ENCODE data around the gene TRHDE. TPM values are rescaled to one million over a fixed set of nuclear protein-coding genes. Genes with fewer than 3 reads are reported as not detected.

Gene TRHDE
- total and polyA plus RNA-seq, 2 donors (not counting 1 experiment from before 2014, with no cell fraction given), result 7.3 to 8.8 TPM

- peak; percentile 76 to 82 for DNase-seq (ENCODE audit: low read depth in 2 of 2)
Observed at GRCh38 chr12:72281126-72281525, 9.0 kb downstream of the TRHDE start.

DNA sequence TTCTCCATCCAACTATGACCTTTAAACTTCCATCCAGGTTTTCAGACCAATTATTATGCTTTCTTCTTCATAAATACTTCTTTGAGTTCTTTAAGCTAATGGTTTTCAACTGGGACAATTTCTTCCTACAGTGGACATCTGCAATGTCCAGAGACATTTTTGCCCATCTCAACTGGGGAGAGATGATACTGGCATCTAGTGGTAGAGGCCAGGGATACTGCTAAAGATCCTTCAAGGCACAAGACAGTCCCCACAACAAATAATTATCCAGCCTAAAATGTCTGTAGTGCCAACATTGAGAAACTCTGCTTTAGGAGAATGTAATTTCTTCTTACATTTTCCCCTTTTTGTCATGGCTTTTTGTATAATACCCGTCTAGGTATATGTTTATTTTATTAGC, 10.6 kb downstream of the TRHDE start:
- TF ChIP-seq EZH2 (IDR thresholded peaks at IDR 0.05; ENCODE audit: low read length, missing control alignments) (no peak), CTCF (conservative IDR thresholded peaks at IDR 0.05 in 1 of 2, IDR thresholded peaks at IDR 0.05 in 1 of 2; ENCODE audit: low read depth in 1 of 2, low read length in 2 of 2) (peak; percentile 57 to 84)
- Histone ChIP-seq H3K9me3 (ENCODE audit: control insufficient read depth, insufficient read depth, low read depth, low read length) (no peaks in the 10 kb centered on the region), H3K9ac (ENCODE audit: insufficient read depth, low read length) (no peak overlapping the region), H3K36me3 (ENCODE audit: control insufficient read depth, insufficient read depth, low read length) (no peaks in the 10 kb centered on the region), H3K27ac (ENCODE audit: insufficient read depth, low read length) (no peak overlapping the region), H3K4me2 (ENCODE audit: extremely low read depth, insufficient read depth, low read length) (no peak overlapping the region), H3K79me2 (ENCODE audit: control insufficient read depth, insufficient read depth, low read length) (peaks cover 17% of the 10 kb centered on the region), H3K4me3 (replicated peaks in 1 of 4; ENCODE audit: control extremely low read depth in 1 of 4, insufficient read depth in 1 of 4, low read depth in 3 of 4, low read length in 4 of 4) (no peak overlapping the region), H2AFZ (ENCODE audit: low read length) (no peak overlapping the region), H3K27me3 (ENCODE audit: control insufficient read depth, insufficient read depth, low read length) (no peaks in the 10 kb centered on the region), H4K20me1 (ENCODE audit: control insufficient read depth, extremely low read depth, insufficient read depth, low read length) (no peaks in the 10 kb centered on the region), H3K4me1 (ENCODE audit: control insufficient read depth, extremely low read depth, insufficient read depth, low read length) (no peaks in the 10 kb centered on the region)
- peak; percentile 56 to 71 for DNase-seq (ENCODE audit: low read depth in 2 of 2)

More at GRCh38 chr12:72281126-72281525, 9.0 kb downstream of the TRHDE start:
- Histone ChIP-seq H3K27me3 (ENCODE audit: control insufficient read depth, insufficient read depth, low read length) (no peaks in the 10 kb centered on the region), H3K4me2 (ENCODE audit: extremely low read depth, insufficient read depth, low read length) (no peak overlapping the region), H3K4me1 (ENCODE audit: control insufficient read depth, extremely low read depth, insufficient read depth, low read length) (no peaks in the 10 kb centered on the region), H2AFZ (ENCODE audit: low read length) (no peak overlapping the region), H3K9ac (ENCODE audit: insufficient read depth, low read length) (no peak overlapping the region), H3K36me3 (ENCODE audit: control insufficient read depth, insufficient read depth, low read length) (no peaks in the 10 kb centered on the region), H3K4me3 (replicated peaks in 1 of 4; ENCODE audit: control extremely low read depth in 1 of 4, insufficient read depth in 1 of 4, low read depth in 3 of 4, low read length in 4 of 4) (no peak overlapping the region), H3K27ac (ENCODE audit: insufficient read depth, low read length) (no peak overlapping the region), H3K9me3 (ENCODE audit: control insufficient read depth, insufficient read depth, low read depth, low read length) (no peaks in the 10 kb centered on the region), H3K79me2 (ENCODE audit: control insufficient read depth, insufficient read depth, low read length) (peaks cover 19% of the 10 kb centered on the region), H4K20me1 (ENCODE audit: control insufficient read depth, extremely low read depth, insufficient read depth, low read length) (no peaks in the 10 kb centered on the region)
- TF ChIP-seq EZH2 (IDR thresholded peaks at IDR 0.05; ENCODE audit: low read length, missing control alignments), result no peak
- no peak for TF ChIP-seq CTCF (conservative IDR thresholded peaks at IDR 0.05 in 1 of 2, IDR thresholded peaks at IDR 0.05 in 1 of 2; ENCODE audit: low read depth in 1 of 2, low read length in 2 of 2)

DNA sequence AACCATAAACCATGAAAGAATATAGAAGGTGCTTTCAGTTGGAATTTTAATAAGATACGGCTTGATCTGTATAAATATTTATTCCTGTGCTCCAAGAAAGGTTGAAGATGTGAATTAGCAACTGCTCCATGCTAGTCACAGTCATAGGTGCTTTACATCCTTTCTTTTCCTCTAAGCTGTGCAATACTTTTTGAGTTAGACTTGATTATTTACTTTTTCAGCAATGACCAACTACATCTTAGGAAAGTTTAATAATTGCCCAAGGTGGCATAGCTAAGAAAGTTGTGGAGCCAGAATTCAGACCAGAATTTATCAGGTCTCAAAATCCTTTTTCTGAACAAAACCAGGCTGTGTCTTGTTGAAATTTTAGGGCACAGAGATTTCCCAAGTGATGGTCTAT, 13.7 kb downstream of the TRHDE start:
- Histone ChIP-seq H3K9ac (ENCODE audit: insufficient read depth, low read length) (no peak overlapping the region), H3K79me2 (ENCODE audit: control insufficient read depth, insufficient read depth, low read length) (peaks cover 3% of the 10 kb centered on the region), H4K20me1 (ENCODE audit: control insufficient read depth, extremely low read depth, insufficient read depth, low read length) (no peaks in the 10 kb centered on the region)

More for the DNA sequence above, 13.7 kb downstream of the TRHDE start:
- no peaks in the 10 kb centered on the region for H3K4me1 ChIP-seq (ENCODE audit: control insufficient read depth, extremely low read depth, insufficient read depth, low read length)
- no peak for TF ChIP-seq CTCF (conservative IDR thresholded peaks at IDR 0.05 in 1 of 2, IDR thresholded peaks at IDR 0.05 in 1 of 2; ENCODE audit: low read depth in 1 of 2, low read length in 2 of 2)
- TF ChIP-seq EZH2 (IDR thresholded peaks at IDR 0.05; ENCODE audit: low read length, missing control alignments), result no peak
- no peak overlapping the region for H2AFZ ChIP-seq (ENCODE audit: low read length)
- H3K36me3 ChIP-seq (ENCODE audit: control insufficient read depth, insufficient read depth, low read length), result no peaks in the 10 kb centered on the region
- no peaks in the 10 kb centered on the region for H3K27me3 ChIP-seq (ENCODE audit: control insufficient read depth, insufficient read depth, low read length)
- no peaks in the 10 kb centered on the region for H3K9me3 ChIP-seq (ENCODE audit: control insufficient read depth, insufficient read depth, low read depth, low read length)
- H3K27ac ChIP-seq (ENCODE audit: insufficient read depth, low read length), result no peak overlapping the region
- H3K4me3 ChIP-seq (replicated peaks in 1 of 4; ENCODE audit: control extremely low read depth in 1 of 4, insufficient read depth in 1 of 4, low read depth in 3 of 4, low read length in 4 of 4), result no peak overlapping the region
- H3K4me2 ChIP-seq (ENCODE audit: extremely low read depth, insufficient read depth, low read length), result no peak overlapping the region
- no peak for DNase-seq (ENCODE audit: low read depth in 2 of 2)

Measured in fibroblast of lung (primary cell).